Urinary bladder (tissue), 4 donors: ENCODE measurements around the gene TMCC1. TPM values are rescaled to one million over a fixed set of nuclear protein-coding genes. Genes with fewer than 3 reads are reported as not detected.

Experiments used
- DNase-seq: peaks from one replicate; pipeline ENCODE4 v3.0.0-alpha.2; 2015; ENCODE audit errors: extremely low spot score
- H3K27ac ChIP-seq: one replicate; pipeline ENCODE4 v1.5.1; 2013; ENCODE audit warnings: low read depth, mild to moderate bottlenecking, moderate library complexity
- H3K36me3 ChIP-seq: one replicate; pipeline ENCODE4 v1.6.1; 2013; ENCODE audit warnings: mild to moderate bottlenecking, moderate library complexity; ENCODE audit not compliant: insufficient read depth
- H3K4me1 ChIP-seq: one replicate; pipeline ENCODE4 v1.6.1; 2013; ENCODE audit warnings: mild to moderate bottlenecking, moderate library complexity; ENCODE audit not compliant: insufficient read depth
- H3K4me3 ChIP-seq: one replicate; pipeline ENCODE4 v1.5.1; 2013; ENCODE audit warnings: low read depth, low read length
- WGBS: extraction: QIAGEN DNeasy Blood & Tissue Kit; methylation state at CpG from one replicate; pipeline ENCODE4 v1.1.7; 2013; 5-methylcytosine and 5-hydroxymethylcytosine counted together
- polyA plus RNA-seq: library from polyadenylated mRNA; stranded (reverse); fragments of 200-250 nt; gene quantifications from one replicate; pipeline ENCODE4 v1.2.3, GENCODE V29; 2013
- total RNA-seq: library from RNA; depleted of rRNA; stranded (reverse); fragments of >200 nt; gene quantifications from one replicate; pipeline ENCODE4 v1.2.3, GENCODE V29; 2014
- donor health status: healthy with polysubstance abuse.
- donor health status: healthy.

TMCC1 gene
- total and polyA plus RNA-seq, 2 donors: 14.5 to 44.1 TPM

DNA sequence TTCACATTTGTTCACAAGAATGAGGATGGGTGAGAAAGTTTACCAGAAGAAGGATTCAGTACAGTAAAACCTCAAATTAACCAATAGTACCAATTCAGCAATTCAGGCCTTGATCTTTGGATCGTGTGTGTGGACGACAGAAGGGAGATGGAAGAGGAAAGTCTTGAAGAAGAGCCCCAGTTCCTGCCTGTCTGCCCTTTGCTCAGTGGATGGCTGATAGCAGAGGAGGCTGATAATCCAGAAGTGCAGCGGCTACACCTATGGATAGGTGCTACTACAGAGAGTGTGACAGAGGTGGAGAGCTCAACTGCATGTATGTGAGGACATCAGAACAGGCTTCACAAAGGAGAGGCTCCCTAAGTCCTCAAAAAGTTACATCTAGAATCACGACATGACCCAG, 257.9 kb downstream of the TMCC1 start:
- 93% methylated on average over 4 of the region's 4 CpGs for WGBS
- no peak for DNase-seq
- Histone ChIP-seq H3K4me1 (no peaks in the 10 kb centered on the region), H3K4me3 (no peak overlapping the region), H3K27ac (no peak overlapping the region), H3K36me3 (no peaks in the 10 kb centered on the region)

- DNase-seq: no peak
- H3K4me1 ChIP-seq: no peaks in the 10 kb centered on the region
- 78% methylated on average over 10 of the region's 10 CpGs for WGBS
Observed at GRCh38 chr3:129633751-129634481, 259.6 kb downstream of the TMCC1 start.

GRCh38 chr3:129632977-129633376, 260.5 kb downstream of the TMCC1 start:
- H3K4me1 ChIP-seq: no peaks in the 10 kb centered on the region
- H3K36me3 ChIP-seq: no peaks in the 10 kb centered on the region
- no peak for DNase-seq
- WGBS: 93% methylated on average over 10 of the region's 10 CpGs
- H3K27ac ChIP-seq: no peak overlapping the region
- H3K4me3 ChIP-seq: no peak overlapping the region

More at GRCh38 chr3:129633751-129634481, 259.6 kb downstream of the TMCC1 start:
- Histone ChIP-seq H3K27ac (no peak overlapping the region), H3K4me3 (no peak overlapping the region), H3K36me3 (no peaks in the 10 kb centered on the region)

- Histone ChIP-seq H3K27ac (no peak overlapping the region), H3K36me3 (no peaks in the 10 kb centered on the region), H3K4me1 (no peaks in the 10 kb centered on the region), H3K4me3 (no peak overlapping the region)
- 86% methylated on average over 11 of the region's 11 CpGs for WGBS
- DNase-seq: no peak
Observed at GRCh38 chr3:129632556-129632955, 261.0 kb downstream of the TMCC1 start.

DNA sequence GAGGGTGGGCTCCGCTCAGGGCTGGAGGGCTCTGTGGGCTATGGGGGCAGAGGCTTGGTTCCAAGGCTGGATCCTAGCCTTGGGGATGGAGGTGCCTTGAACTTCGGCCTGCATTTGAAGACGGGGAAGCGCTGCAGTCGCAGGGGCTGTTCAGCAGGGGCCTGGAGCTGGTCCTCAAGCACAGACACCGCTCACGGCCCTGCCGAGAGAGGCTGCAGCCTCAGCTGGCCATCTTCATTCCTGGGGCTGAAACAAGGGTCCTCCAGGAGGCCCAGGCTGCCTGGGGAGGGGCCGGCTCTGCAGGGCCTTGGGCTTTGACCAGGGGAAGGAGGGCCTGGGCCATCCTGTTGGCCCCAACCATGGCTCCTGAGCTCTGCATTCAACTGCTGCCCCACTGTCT, 261.5 kb downstream of the TMCC1 start:
- Histone ChIP-seq H3K4me1 (no peaks in the 10 kb centered on the region), H3K4me3 (no peak overlapping the region), H3K27ac (no peak overlapping the region), H3K36me3 (no peaks in the 10 kb centered on the region)
- 82% methylated on average over 9 of the region's 9 CpGs for WGBS
- DNase-seq: no peak

GRCh38 chr3:129629011-129629410, 264.5 kb downstream of the TMCC1 start:
- Histone ChIP-seq H3K4me3 (no peak overlapping the region), H3K36me3 (no peaks in the 10 kb centered on the region), H3K4me1 (no peaks in the 10 kb centered on the region), H3K27ac (no peak overlapping the region)
- no peak for DNase-seq
- 86% methylated on average over 6 of the region's 6 CpGs for WGBS

DNA sequence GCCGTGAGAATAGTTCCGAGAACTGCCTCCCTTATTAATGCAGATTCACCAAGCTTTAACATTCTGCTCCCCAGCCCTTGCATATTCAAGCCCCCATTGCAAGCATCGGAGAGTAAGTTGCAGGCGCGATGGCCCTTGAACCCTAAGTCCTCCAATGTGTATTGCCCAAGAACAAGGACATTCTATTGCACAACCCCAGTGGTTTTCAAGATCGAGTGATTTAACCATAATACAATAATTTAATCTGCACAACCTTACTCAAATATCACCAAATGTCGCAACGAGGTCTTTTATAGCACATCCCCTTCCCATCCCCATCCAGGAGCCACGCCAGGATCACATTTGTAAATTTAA, 265.4 kb downstream of the TMCC1 start:
- no peaks in the 10 kb centered on the region for H3K4me1 ChIP-seq
- DNase-seq: no peak
- 22% methylated on average over 9 of the region's 9 CpGs for WGBS
- H3K27ac ChIP-seq: no peak overlapping the region
- H3K4me3 ChIP-seq: no peak overlapping the region
- no peaks in the 10 kb centered on the region for H3K36me3 ChIP-seq

GRCh38 chr3:129627350-129628168, 266.0 kb downstream of the TMCC1 start:
- peak; percentile 82 for DNase-seq
- Histone ChIP-seq H3K4me1 (no peaks in the 10 kb centered on the region), H3K36me3 (no peaks in the 10 kb centered on the region), H3K27ac (peak overlapping the region; percentile 95), H3K4me3 (peak overlapping the region; percentile 55)
- 4% methylated on average over 38 of the region's 38 CpGs for WGBS

- Histone ChIP-seq H3K36me3 (no peaks in the 10 kb centered on the region), H3K4me1 (no peaks in the 10 kb centered on the region), H3K27ac (peak overlapping the region; percentile 95), H3K4me3 (peak overlapping the region; percentile 55)
- WGBS: under 1% methylated on average over 49 of the region's 49 CpGs
- DNase-seq: no peak
Observed at GRCh38 chr3:129626744-129627349, 266.7 kb downstream of the TMCC1 start.

GRCh38 chr3:129625072-129625874, 268.2 kb downstream of the TMCC1 start:
- Histone ChIP-seq H3K27ac (peak overlapping the region; percentile 72), H3K4me1 (no peaks in the 10 kb centered on the region), H3K36me3 (no peaks in the 10 kb centered on the region), H3K4me3 (no peak overlapping the region)
- no peak for DNase-seq
- WGBS: 89% methylated on average over 12 of the region's 12 CpGs

GRCh38 chr3:129624347-129625071, 269.0 kb downstream of the TMCC1 start:
- Histone ChIP-seq H3K4me3 (no peak overlapping the region), H3K27ac (no peak overlapping the region), H3K36me3 (no peaks in the 10 kb centered on the region), H3K4me1 (no peaks in the 10 kb centered on the region)
- WGBS: 82% methylated on average over 11 of the region's 11 CpGs
- no peak for DNase-seq

- no peak overlapping the region for H3K4me3 ChIP-seq
- no peaks in the 10 kb centered on the region for H3K4me1 ChIP-seq
- 54% methylated on average over 17 of the region's 17 CpGs for WGBS
- H3K36me3 ChIP-seq: no peaks in the 10 kb centered on the region
- H3K27ac ChIP-seq: no peak overlapping the region
- no peak for DNase-seq
Observed at GRCh38 chr3:129623447-129624118, 269.9 kb downstream of the TMCC1 start.
